Neural progenitor cell (in vitro differentiated cells): Measurements from ENCODE around the gene ANGPTL2. TPM values are rescaled to one million over a fixed set of nuclear protein-coding genes. Genes with fewer than 3 reads are reported as not detected.

Experiments used
- DNase-seq: peaks from one replicate; pipeline ENCODE4 v3.0.0-alpha.2; 2016; ENCODE audit warnings: low spot score
- H2AFZ ChIP-seq: fragments of 200-600 bp; sonication (generic); replicated peaks from 2 replicates; pipeline ENCODE4 v1.6.1; 2016; ENCODE audit warnings: antibody characterized with exemption
- H3F3A ChIP-seq: fragments of 200-600 bp; sonication (generic); 2 replicates; pipeline ENCODE4 v1.6.1; 2016; ENCODE audit warnings: antibody characterized with exemption, low read depth
- H3K27ac ChIP-seq: fragments of 200-600 bp; sonication (generic); 2 replicates; pipeline ENCODE4 v1.5.1; 2016; ENCODE audit warnings: mild to moderate bottlenecking
- H3K27me3 ChIP-seq: fragments of 200-600 bp; sonication (generic); 2 replicates; pipeline ENCODE4 v1.6.1; 2016; ENCODE audit warnings: mild to moderate bottlenecking, moderate library complexity
- H3K36me3 ChIP-seq: fragments of 200-600 bp; sonication (generic); 2 replicates; pipeline ENCODE4 v1.5.1; 2016
- H3K4me1 ChIP-seq: fragments of 200-600 bp; sonication (generic); 2 replicates; pipeline ENCODE4 v1.6.1; 2016; ENCODE audit warnings: mixed run types
- H3K4me2 ChIP-seq: fragments of 200-600 bp; sonication (generic); 2 replicates; pipeline ENCODE4 v1.6.1; 2016
- H3K4me3 ChIP-seq: fragments of 200-600 bp; sonication (generic); 2 replicates; pipeline ENCODE4 v1.5.1; 2016
- H3K79me2 ChIP-seq: fragments of 200-600 bp; sonication (generic); 2 replicates; pipeline ENCODE4 v1.6.1; 2016; ENCODE audit warnings: low read depth
- H3K9ac ChIP-seq: fragments of 200-600 bp; sonication (generic); 2 replicates; pipeline ENCODE4 v1.6.1; 2016
- H3K9me3 ChIP-seq: fragments of 200-600 bp; sonication (generic); 2 replicates; pipeline ENCODE4 v1.5.1; 2016; ENCODE audit warnings: low read depth
- H4K20me1 ChIP-seq: fragments of 200-600 bp; sonication (generic); 2 replicates; pipeline ENCODE4 v1.6.1; 2016; ENCODE audit warnings: low read depth
- H3K27ac Mint-ChIP-seq: 3 replicates; pipeline ENCODE4 v1.8.0; 2021; ENCODE audit warnings: mixed read lengths
- H3K27me3 Mint-ChIP-seq: 2 replicates; pipeline ENCODE4 v1.8.0; 2022; ENCODE audit warnings: low read depth, mild to moderate bottlenecking, inconsistent platforms, moderate library complexity, mixed read lengths; ENCODE audit not compliant: insufficient read depth
- H3K36me3 Mint-ChIP-seq: 3 replicates; pipeline ENCODE4 v1.8.0; 2021; ENCODE audit warnings: mixed read lengths
- H3K4me1 Mint-ChIP-seq: 3 replicates; pipeline ENCODE4 v1.8.0; 2021; ENCODE audit warnings: mixed read lengths
- H3K4me3 Mint-ChIP-seq: 3 replicates; pipeline ENCODE4 v1.8.0; 2021; ENCODE audit warnings: mild to moderate bottlenecking, moderate library complexity, mixed read lengths
- H3K9me3 Mint-ChIP-seq: 3 replicates; pipeline ENCODE4 v1.8.0; 2020; ENCODE audit warnings: mixed read lengths
- EZH2 ChIP-seq: fragments of 200-600 bp; sonication (generic); IDR thresholded peaks from 2 replicates; pipeline ENCODE4 v1.6.1; 2017; ENCODE audit warnings: antibody characterized with exemption, mild to moderate bottlenecking, moderate library complexity
- EZH2phosphoT487 ChIP-seq: fragments of 200-600 bp; sonication (generic); IDR thresholded peaks from 2 replicates; pipeline ENCODE4 v1.6.1; 2017; ENCODE audit warnings: antibody characterized with exemption
- total RNA-seq: library from RNA; depleted of rRNA; stranded (reverse); fragments of >200 nt; gene quantifications from 2 replicates; pipeline ENCODE4 v1.2.3, GENCODE V29; 2015; ENCODE audit warnings: low replicate concordance
- TF ChIP-seq, protein P1 (sequence below): fragments of 200-600 bp; sonication (generic); IDR thresholded peaks from 2 replicates; pipeline ENCODE4 v1.5.1; 2017; ENCODE audit warnings: antibody characterized with exemption, mild to moderate bottlenecking

Gene ANGPTL2
- total RNA-seq, 1 donor from 2014 or later, result 7.6 TPM

- H3K27me3 Mint-ChIP-seq, result no peaks in the 10 kb centered on the region
- Histone ChIP-seq H3K9me3 (no peaks in the 10 kb centered on the region), H3K36me3 (no peaks in the 10 kb centered on the region), H2AFZ (no peak overlapping the region), H3K27ac (peak overlapping the region; percentile 31), H3K4me3 (no peak overlapping the region), H3K4me2 (peak overlapping the region; percentile 5), H3F3A (peaks cover 6% of the 10 kb centered on the region), H3K27me3 (no peaks in the 10 kb centered on the region), H4K20me1 (peaks cover 6% of the 10 kb centered on the region), H3K4me1 (peaks cover 31% of the 10 kb centered on the region), H3K9ac (no peak overlapping the region), H3K79me2 (no peaks in the 10 kb centered on the region)
- H3K4me1 Mint-ChIP-seq, result peaks cover 46% of the 10 kb centered on the region
- no peak overlapping the region for H3K4me3 Mint-ChIP-seq
- DNase-seq, result no peak
- H3K27ac Mint-ChIP-seq, result peak overlapping the region; percentile 61
- H3K36me3 Mint-ChIP-seq, result peaks cover 8% of the 10 kb centered on the region
- TF ChIP-seq EZH2phosphoT487, result no peak
- TF ChIP-seq EZH2, result no peak
- TF ChIP-seq, protein P1, sequence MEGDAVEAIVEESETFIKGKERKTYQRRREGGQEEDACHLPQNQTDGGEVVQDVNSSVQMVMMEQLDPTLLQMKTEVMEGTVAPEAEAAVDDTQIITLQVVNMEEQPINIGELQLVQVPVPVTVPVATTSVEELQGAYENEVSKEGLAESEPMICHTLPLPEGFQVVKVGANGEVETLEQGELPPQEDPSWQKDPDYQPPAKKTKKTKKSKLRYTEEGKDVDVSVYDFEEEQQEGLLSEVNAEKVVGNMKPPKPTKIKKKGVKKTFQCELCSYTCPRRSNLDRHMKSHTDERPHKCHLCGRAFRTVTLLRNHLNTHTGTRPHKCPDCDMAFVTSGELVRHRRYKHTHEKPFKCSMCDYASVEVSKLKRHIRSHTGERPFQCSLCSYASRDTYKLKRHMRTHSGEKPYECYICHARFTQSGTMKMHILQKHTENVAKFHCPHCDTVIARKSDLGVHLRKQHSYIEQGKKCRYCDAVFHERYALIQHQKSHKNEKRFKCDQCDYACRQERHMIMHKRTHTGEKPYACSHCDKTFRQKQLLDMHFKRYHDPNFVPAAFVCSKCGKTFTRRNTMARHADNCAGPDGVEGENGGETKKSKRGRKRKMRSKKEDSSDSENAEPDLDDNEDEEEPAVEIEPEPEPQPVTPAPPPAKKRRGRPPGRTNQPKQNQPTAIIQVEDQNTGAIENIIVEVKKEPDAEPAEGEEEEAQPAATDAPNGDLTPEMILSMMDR, result no peak
- H3K9me3 Mint-ChIP-seq, result peaks cover 6% of the 10 kb centered on the region
These were observed 46.6 kb downstream of the ANGPTL2 start for GRCh38 chr9:127075624-127076372.

- H3K4me1 ChIP-seq, result peaks cover 31% of the 10 kb centered on the region
These were observed 47.6 kb downstream of the ANGPTL2 start for GRCh38 chr9:127074561-127075548.

GRCh38 chr9:127067603-127068220 is 54.7 kb downstream of the ANGPTL2 start:
- Histone ChIP-seq H3K9ac (no peak overlapping the region), H3K4me2 (no peak overlapping the region), H2AFZ (no peak overlapping the region), H3K4me3 (no peak overlapping the region), H4K20me1 (no peaks in the 10 kb centered on the region), H3K79me2 (no peaks in the 10 kb centered on the region), H3K27me3 (no peaks in the 10 kb centered on the region), H3K9me3 (no peaks in the 10 kb centered on the region), H3K4me1 (no peaks in the 10 kb centered on the region), H3F3A (no peaks in the 10 kb centered on the region), H3K27ac (no peak overlapping the region), H3K36me3 (no peaks in the 10 kb centered on the region)
- Mint-ChIP-seq H3K9me3 (peaks cover 6% of the 10 kb centered on the region), H3K27me3 (no peaks in the 10 kb centered on the region), H3K4me3 (no peak overlapping the region), H3K36me3 (peaks cover 4% of the 10 kb centered on the region), H3K27ac (no peak overlapping the region), H3K4me1 (no peaks in the 10 kb centered on the region)
- no peak for DNase-seq
- TF ChIP-seq EZH2 (no peak), EZH2phosphoT487 (no peak)
- TF ChIP-seq, protein P1, result no peak

More at GRCh38 chr9:127074561-127075548, 47.6 kb downstream of the ANGPTL2 start:
- peak; percentile 52 for DNase-seq
- H3K27ac ChIP-seq, result no peak overlapping the region
- no peaks in the 10 kb centered on the region for H3K9me3 ChIP-seq
- no peaks in the 10 kb centered on the region for H3K27me3 ChIP-seq
- no peaks in the 10 kb centered on the region for H3K36me3 ChIP-seq
- peaks cover 6% of the 10 kb centered on the region for H3F3A ChIP-seq
- no peak overlapping the region for H3K4me3 Mint-ChIP-seq
- H3K27me3 Mint-ChIP-seq, result no peaks in the 10 kb centered on the region
- no peak overlapping the region for H2AFZ ChIP-seq
- H3K36me3 Mint-ChIP-seq, result peaks cover 8% of the 10 kb centered on the region
- H3K27ac Mint-ChIP-seq, result peak overlapping the region; percentile 17
- peaks cover 46% of the 10 kb centered on the region for H3K4me1 Mint-ChIP-seq
- H3K79me2 ChIP-seq, result no peaks in the 10 kb centered on the region
- peak overlapping the region; percentile 5 for H3K4me2 ChIP-seq
- H3K4me3 ChIP-seq, result no peak overlapping the region
- peaks cover 6% of the 10 kb centered on the region for H4K20me1 ChIP-seq
- TF ChIP-seq, protein P1, result no peak
- TF ChIP-seq EZH2phosphoT487 (no peak), EZH2 (no peak)
- no peak overlapping the region for H3K9ac ChIP-seq
- peaks cover 6% of the 10 kb centered on the region for H3K9me3 Mint-ChIP-seq
